Activated T-helper 1 cell treated with Interleukin-2 at 50 U/mL for 16 hours (primary cell): Measurements from ENCODE around the gene LAMA3.

Experiments used
- DNase-seq: peaks from one replicate; pipeline ENCODE4 v3.0.0-alpha.2; 2020; ENCODE audit warnings: low read depth

The LAMA3 gene

GRCh38 chr18:23669804-23670405, 19.3 kb upstream of the LAMA3 start:
- DNase-seq = no peak

- no peak for DNase-seq
Measured at GRCh38 chr18:23671564-23671963, 17.7 kb upstream of the LAMA3 start.

- no peak for DNase-seq
Measured at GRCh38 chr18:23673725-23674124, 15.5 kb upstream of the LAMA3 start.

- DNase-seq = no peak
Measured at GRCh38 chr18:23675236-23675635, 14.0 kb upstream of the LAMA3 start.

GRCh38 chr18:23675896-23676295, 13.4 kb upstream of the LAMA3 start:
- no peak for DNase-seq

- no peak for DNase-seq
Measured at GRCh38 chr18:23682045-23682444, 7.2 kb upstream of the LAMA3 start.

GRCh38 chr18:23682472-23682871, 6.8 kb upstream of the LAMA3 start:
- DNase-seq = no peak

- DNase-seq = no peak
Measured at GRCh38 chr18:23683155-23683554, 6.1 kb upstream of the LAMA3 start.

- DNase-seq = no peak
Measured at GRCh38 chr18:23683671-23684070, 5.6 kb upstream of the LAMA3 start.

- no peak for DNase-seq
Measured at GRCh38 chr18:23684515-23685197, 4.6 kb upstream of the LAMA3 start.

- no peak for DNase-seq
Measured at GRCh38 chr18:23688528-23688927, 725 bp upstream of the LAMA3 start.

GRCh38 chr18:23689616-23690504, 607 bp downstream of the LAMA3 start:
- no peak for DNase-seq

GRCh38 chr18:23690505-23691068, 1.3 kb downstream of the LAMA3 start:
- DNase-seq = no peak

GRCh38 chr18:23693846-23694245, 4.6 kb downstream of the LAMA3 start:
- no peak for DNase-seq

GRCh38 chr18:23694637-23695430, 5.6 kb downstream of the LAMA3 start:
- DNase-seq = no peak

- DNase-seq = no peak
Measured at GRCh38 chr18:23701017-23701416, 11.8 kb downstream of the LAMA3 start.

- DNase-seq = no peak
Measured at GRCh38 chr18:23701544-23702064, 12.4 kb downstream of the LAMA3 start.

GRCh38 chr18:23702606-23703005, 13.4 kb downstream of the LAMA3 start:
- no peak for DNase-seq

GRCh38 chr18:23703057-23703986, 14.1 kb downstream of the LAMA3 start:
- DNase-seq = no peak

- DNase-seq = no peak
Measured at GRCh38 chr18:23703987-23704384, 14.7 kb downstream of the LAMA3 start.
